OCI-LY7 (cell line): ENCODE data around the gene DISC1. TPM values are rescaled to one million over a fixed set of nuclear protein-coding genes. Genes with fewer than 3 reads are reported as not detected.

Experiments
- BruUV-seq: library from RNA; stranded (reverse); fragments of 400-500 nt; replicated peaks from 2 replicates; lab custom pipeline; 2021; lab: Mats Ljungman, UMichigan
- CTCF ChIA-PET: fragments of 300-600 bp; sonication (Branson Sonifier 250); formaldehyde crosslinking; loops from one replicate; lab custom pipeline; 2022; ENCODE audit warnings: antibody characterized with exemption; ENCODE audit not compliant: unreplicated experiment; lab: Charles Lee
- POLR2A ChIA-PET: fragments of 300-600 bp; sonication (Branson Sonifier 250); formaldehyde crosslinking; loops from one replicate; lab custom pipeline; 2022; ENCODE audit warnings: antibody characterized with exemption; lab: Charles Lee
- DNase-seq: peaks from one replicate; pipeline ENCODE4 v3.0.0-alpha.2; 2015; ENCODE audit warnings: low spot score
- H2AFZ ChIP-seq: fragments of 200-600 bp; sonication (generic), shearing (Covaris generic); 2 replicates; pipeline ENCODE4 v1.6.1; 2014; ENCODE audit warnings: mild to moderate bottlenecking, antibody characterized with exemption, low read length, moderate library complexity
- H3K27ac ChIP-seq: fragments of 200-600 bp; sonication (generic); 2 replicates; pipeline ENCODE4 v1.5.1; 2014; ENCODE audit warnings: mixed run types, low read depth, mild to moderate bottlenecking, moderate library complexity, low read length, inconsistent platforms; ENCODE audit not compliant: poor library complexity, severe bottlenecking
- H3K36me3 ChIP-seq: fragments of 200-600 bp; sonication (generic); 2 replicates; pipeline ENCODE4 v1.6.1; 2014; ENCODE audit warnings: mild to moderate bottlenecking, antibody characterized with exemption, low read length, moderate library complexity, mixed read lengths; ENCODE audit not compliant: insufficient read depth
- H3K4me1 ChIP-seq: fragments of 200-600 bp; sonication (generic); 2 replicates; pipeline ENCODE4 v1.5.1; 2014; ENCODE audit warnings: mild to moderate bottlenecking, low read length; ENCODE audit not compliant: insufficient read depth, poor library complexity, severe bottlenecking
- H3K4me2 ChIP-seq: fragments of 200-600 bp; sonication (generic); 2 replicates; pipeline ENCODE4 v1.6.1; 2014; ENCODE audit warnings: mild to moderate bottlenecking, low read length
- H3K4me3 ChIP-seq: fragments of 200-600 bp; sonication (generic); 2 replicates; pipeline ENCODE4 v1.5.1; 2014; ENCODE audit warnings: mild to moderate bottlenecking, low read depth, low read length; ENCODE audit not compliant: poor library complexity, severe bottlenecking
- H3K79me2 ChIP-seq: fragments of 200-600 bp; sonication (generic); 2 replicates; pipeline ENCODE4 v1.6.1; 2016; ENCODE audit warnings: low read depth, mild to moderate bottlenecking, low read length, moderate library complexity, mixed read lengths; ENCODE audit not compliant: insufficient read depth
- H3K9me2 ChIP-seq: fragments of 200-600 bp; sonication (generic); 2 replicates; pipeline ENCODE4 v1.6.1; 2016; ENCODE audit warnings: mild to moderate bottlenecking, low read length, mixed read lengths; ENCODE audit not compliant: insufficient read depth
- H3K9me3 ChIP-seq: fragments of 200-600 bp; sonication (generic); 2 replicates; pipeline ENCODE4 v1.6.1; 2014; ENCODE audit warnings: mild to moderate bottlenecking, mixed run types, low read length, mixed read lengths
- H4K20me1 ChIP-seq: fragments of 200-600 bp; sonication (generic); 2 replicates; pipeline ENCODE4 v1.6.1; 2014; ENCODE audit warnings: mild to moderate bottlenecking, antibody characterized with exemption, low read length, moderate library complexity, mixed read lengths; ENCODE audit not compliant: insufficient read depth
- EZH2phosphoT487 ChIP-seq: fragments of 200-600 bp; sonication (generic); IDR thresholded peaks from 2 replicates; pipeline ENCODE4 v1.6.1; 2018; ENCODE audit warnings: low read depth, borderline replicate concordance, mild to moderate bottlenecking, mixed run types, antibody characterized with exemption, low read length, moderate library complexity, mixed read lengths
- intact Hi-C: fragments of 100-400 bp; cut with micrococcal nuclease; formaldehyde crosslinking; loops from one replicate; pipeline ENCODE4 v1.10.0; 2022; ENCODE audit not compliant: unreplicated experiment
- total RNA-seq, 2 experiments: library from RNA; depleted of rRNA in 1 of 2; stranded (reverse); fragments of >200 nt in 1 of 2; shearing (Covaris generic) in 1 of 2; gene quantifications; 2 replicates each; pipeline ENCODE4 v1.2.3, GENCODE V29; 2014 to 2022
- TF ChIP-seq, protein P1 (sequence below): fragments of 200-600 bp; sonication (generic); conservative IDR thresholded peaks from 2 replicates; pipeline ENCODE4 v1.5.1; 2014; ENCODE audit warnings: mild to moderate bottlenecking, antibody characterized with exemption, low read length, moderate library complexity, mixed read lengths

DISC1 gene
- total RNA-seq, 2 experiments from 2014 or later: 0.91 TPM; not detected in 1

DNA sequence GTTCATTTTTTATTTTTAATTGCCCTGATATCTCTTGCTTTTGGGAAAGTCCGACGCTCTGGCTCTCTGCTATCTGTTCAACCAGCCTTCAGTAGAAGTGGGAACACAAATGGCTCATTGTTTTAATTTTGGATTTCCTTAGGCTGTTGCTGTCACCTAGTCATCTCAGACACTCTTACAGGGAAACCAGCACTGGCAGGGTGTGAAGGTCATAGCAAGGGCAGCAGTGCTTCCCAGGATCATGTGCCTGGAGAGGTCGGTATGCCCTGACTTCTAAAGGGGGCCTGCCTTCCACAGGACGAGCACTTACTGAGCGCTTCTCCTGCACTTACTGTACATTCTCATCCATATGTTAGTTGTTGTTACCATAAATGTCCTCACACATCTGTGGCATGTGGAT, 224.2 kb downstream of the DISC1 start:
- no peaks in the 10 kb centered on the region for H3K79me2 ChIP-seq
- H3K27ac ChIP-seq: no peak overlapping the region
- ChIA-PET CTCF (no interaction called here), POLR2A (interaction anchor here (0.5 kb wide), 1 partner anchor 603 kb away, joined by 5 read pairs; no protein-coding TSS in a partner anchor)
- TF ChIP-seq, protein P1, sequence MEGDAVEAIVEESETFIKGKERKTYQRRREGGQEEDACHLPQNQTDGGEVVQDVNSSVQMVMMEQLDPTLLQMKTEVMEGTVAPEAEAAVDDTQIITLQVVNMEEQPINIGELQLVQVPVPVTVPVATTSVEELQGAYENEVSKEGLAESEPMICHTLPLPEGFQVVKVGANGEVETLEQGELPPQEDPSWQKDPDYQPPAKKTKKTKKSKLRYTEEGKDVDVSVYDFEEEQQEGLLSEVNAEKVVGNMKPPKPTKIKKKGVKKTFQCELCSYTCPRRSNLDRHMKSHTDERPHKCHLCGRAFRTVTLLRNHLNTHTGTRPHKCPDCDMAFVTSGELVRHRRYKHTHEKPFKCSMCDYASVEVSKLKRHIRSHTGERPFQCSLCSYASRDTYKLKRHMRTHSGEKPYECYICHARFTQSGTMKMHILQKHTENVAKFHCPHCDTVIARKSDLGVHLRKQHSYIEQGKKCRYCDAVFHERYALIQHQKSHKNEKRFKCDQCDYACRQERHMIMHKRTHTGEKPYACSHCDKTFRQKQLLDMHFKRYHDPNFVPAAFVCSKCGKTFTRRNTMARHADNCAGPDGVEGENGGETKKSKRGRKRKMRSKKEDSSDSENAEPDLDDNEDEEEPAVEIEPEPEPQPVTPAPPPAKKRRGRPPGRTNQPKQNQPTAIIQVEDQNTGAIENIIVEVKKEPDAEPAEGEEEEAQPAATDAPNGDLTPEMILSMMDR: no peak
- no peak overlapping the region for H3K4me2 ChIP-seq
- intact Hi-C loops: no loop called here
- no peaks in the 10 kb centered on the region for H3K9me2 ChIP-seq
- H4K20me1 ChIP-seq: no peaks in the 10 kb centered on the region
- H2AFZ ChIP-seq: no peak overlapping the region
- no peak overlapping the region for H3K4me3 ChIP-seq
- H3K9me3 ChIP-seq: no peaks in the 10 kb centered on the region
- no peak for DNase-seq
- no peaks in the 10 kb centered on the region for H3K4me1 ChIP-seq
- BruUV-seq: no TSS peak
- no peaks in the 10 kb centered on the region for H3K36me3 ChIP-seq

DNA sequence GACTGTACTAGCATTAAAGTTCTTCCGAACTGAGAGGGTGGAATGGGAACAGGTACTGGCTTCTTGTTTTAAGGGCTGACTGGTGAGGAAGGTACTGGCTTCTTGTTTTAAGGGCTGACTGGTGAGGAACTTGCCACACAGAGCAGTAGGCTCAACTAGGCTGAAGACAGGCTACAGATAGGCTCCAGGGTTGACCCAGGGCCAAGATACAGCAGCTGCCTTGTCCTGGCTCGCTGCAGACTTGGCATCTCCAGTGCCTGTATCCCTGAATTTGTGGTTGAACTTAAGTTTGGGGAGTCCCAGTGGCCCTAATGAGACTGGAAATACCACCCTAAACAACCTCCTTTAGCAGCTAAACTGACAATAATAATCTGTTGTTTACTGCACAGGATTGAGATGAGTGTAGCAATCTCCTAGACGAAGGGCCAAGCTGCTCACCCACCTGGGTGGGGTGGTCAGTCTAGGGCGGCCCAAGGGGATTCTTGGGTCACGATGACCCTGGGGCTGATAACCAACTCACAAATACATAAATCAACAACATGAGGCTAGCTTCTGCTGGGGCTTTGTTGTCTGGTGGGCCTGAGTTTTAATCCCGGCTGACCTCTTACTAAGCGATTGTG, 227.1 kb downstream of the DISC1 start:
- POLR2A ChIA-PET: no interaction called here
- Histone ChIP-seq H2AFZ (no peak overlapping the region), H3K4me2 (no peak overlapping the region), H3K9me3 (no peaks in the 10 kb centered on the region), H3K27ac (no peak overlapping the region), H4K20me1 (no peaks in the 10 kb centered on the region), H3K4me3 (no peak overlapping the region), H3K79me2 (no peaks in the 10 kb centered on the region), H3K36me3 (no peaks in the 10 kb centered on the region), H3K9me2 (no peaks in the 10 kb centered on the region), H3K4me1 (no peaks in the 10 kb centered on the region)
- TF ChIP-seq EZH2phosphoT487: no peak
- TF ChIP-seq, protein P1: no peak
- BruUV-seq: no TSS peak
- intact Hi-C loops: no loop called here
- DNase-seq: no peak
- CTCF ChIA-PET: no interaction called here

DNA sequence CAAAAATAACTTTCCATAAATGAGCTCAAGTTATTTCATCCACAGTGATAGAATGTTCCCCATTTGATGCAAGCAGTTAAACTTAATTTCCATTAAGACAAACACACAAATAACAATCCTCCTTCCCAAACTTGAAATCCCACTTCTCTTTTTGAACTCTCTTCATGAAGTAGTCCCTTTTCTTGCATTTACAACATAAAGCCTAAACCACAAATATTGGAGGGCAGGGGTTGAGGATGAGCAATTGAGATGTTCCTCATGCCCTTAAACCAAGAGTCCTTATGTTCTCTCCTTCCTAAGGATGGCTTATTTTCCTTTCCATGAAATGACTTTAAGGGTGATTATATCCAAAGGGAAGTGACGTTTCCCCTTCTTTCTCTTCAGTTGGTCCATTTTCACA, 228.8 kb downstream of the DISC1 start:
- POLR2A ChIA-PET: no interaction called here
- Histone ChIP-seq H3K4me2 (no peak overlapping the region), H2AFZ (no peak overlapping the region), H3K27ac (no peak overlapping the region), H3K4me3 (no peak overlapping the region), H3K9me3 (no peaks in the 10 kb centered on the region), H3K4me1 (no peaks in the 10 kb centered on the region), H4K20me1 (no peaks in the 10 kb centered on the region), H3K36me3 (no peaks in the 10 kb centered on the region), H3K79me2 (no peaks in the 10 kb centered on the region), H3K9me2 (no peaks in the 10 kb centered on the region)
- no peak for DNase-seq
- intact Hi-C loops: no loop called here
- TF ChIP-seq EZH2phosphoT487: no peak
- TF ChIP-seq, protein P1: no peak
- no TSS peak for BruUV-seq
- CTCF ChIA-PET: no interaction called here
